ENCODE measurements around the gene DNAJB12. TPM values are rescaled to one million over a fixed set of nuclear protein-coding genes. Genes with fewer than 3 reads are reported as not detected.

The DNAJB12 gene
- total and polyA plus RNA-seq, 12 donors = 36.3 to 67.0 (median 47.8) TPM

DNA sequence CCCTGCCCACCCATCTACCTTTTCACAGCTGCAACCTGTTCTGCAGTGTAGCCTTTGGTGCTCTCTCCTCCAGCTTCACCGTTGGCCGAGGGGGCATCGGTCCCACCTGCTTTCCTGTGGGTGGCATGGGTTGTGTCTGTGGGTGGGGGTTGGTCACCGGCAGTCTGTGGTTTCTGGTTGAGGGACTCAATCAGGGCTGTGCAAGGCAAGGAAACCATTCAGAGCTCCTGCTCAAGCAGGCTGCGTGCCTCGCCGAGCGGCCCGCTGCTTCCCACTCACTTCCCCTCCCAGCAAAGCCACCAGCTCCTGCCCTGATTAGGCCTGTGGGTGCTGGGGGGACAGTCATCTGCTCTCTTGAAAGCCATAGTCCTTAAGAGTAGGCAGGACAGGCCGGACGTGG lies 9.8 kb downstream of the DNAJB12 start:
- TF ChIP-seq CTCF (IDR thresholded peaks at IDR 0.05) (no peak), POLR2A (IDR thresholded peaks at IDR 0.05) (no peak)
- H3K36me3 ChIP-seq (replicated peaks in 1 of 2) = peaks cover 0 to 58% of the 10 kb centered on the region in 2 donors
- intact Hi-C loops (cut with DNase I) = loop anchor here (5.0 to 10.0 kb wide), 2 partner anchors 210 to 293 kb away; no protein-coding TSS in a partner anchor
- H3K27me3 ChIP-seq = no peaks in the 10 kb centered on the region
- no peaks in the 10 kb centered on the region for H3K9me3 ChIP-seq (replicated peaks in 1 of 3)
- H3K4me3 ChIP-seq = no peak overlapping the region
- 78 to 82% (median 80%) methylated on average over 7 to 11 of the region's 11 CpGs for WGBS, 4 donors
- DNase-seq = peak in 1 of 7 donors; percentile 16
- H3K4me1 ChIP-seq (replicated peaks in 1 of 2) = peaks cover 0 to 13% of the 10 kb centered on the region in 2 donors
- H3K27ac ChIP-seq = peak overlapping the region in 1 of 5 donors; percentile 34

DNA sequence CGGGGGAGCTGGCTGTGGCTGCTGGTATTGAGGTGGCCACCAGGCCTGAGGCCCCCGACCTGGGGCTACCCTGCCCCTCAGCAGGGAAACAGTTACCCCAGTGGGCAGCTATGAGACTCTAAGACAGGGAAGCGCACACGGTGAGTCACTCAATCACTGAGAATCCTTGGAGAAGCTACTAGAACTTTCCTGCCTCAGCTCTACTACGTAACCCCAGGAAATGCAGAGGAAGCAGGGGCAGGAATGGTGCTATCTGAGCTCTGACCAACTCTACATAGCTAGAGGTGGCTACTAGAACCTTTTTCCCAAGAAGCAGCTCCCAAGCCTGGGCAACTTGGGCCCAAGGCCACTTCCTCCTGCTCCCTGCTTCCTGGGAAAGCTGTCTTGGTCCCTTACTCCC lies 11.8 kb downstream of the DNAJB12 start:
- Histone ChIP-seq H3K9me3 (replicated peaks in 1 of 3) (no peaks in the 10 kb centered on the region), H3K4me1 (replicated peaks in 1 of 2) (peaks cover 0 to 17% of the 10 kb centered on the region in 2 donors), H3K27ac (peak overlapping the region in 2 of 5 donors; percentile 3 to 22), H3K36me3 (replicated peaks in 1 of 2) (peaks cover 0 to 64% of the 10 kb centered on the region in 2 donors), H3K4me3 (no peak overlapping the region), H3K27me3 (no peaks in the 10 kb centered on the region)
- intact Hi-C loops (cut with DNase I) = loop anchor here (5.0 to 10.0 kb wide), 2 partner anchors 208 to 291 kb away; no protein-coding TSS in a partner anchor
- WGBS, 4 donors = 77 to 92% (median 90%) methylated on average over 4 to 5 of the region's 5 CpGs
- no peak for TF ChIP-seq CTCF (IDR thresholded peaks at IDR 0.05)
- TF ChIP-seq POLR2A (IDR thresholded peaks at IDR 0.05) = no peak
- DNase-seq = no peak

DNA sequence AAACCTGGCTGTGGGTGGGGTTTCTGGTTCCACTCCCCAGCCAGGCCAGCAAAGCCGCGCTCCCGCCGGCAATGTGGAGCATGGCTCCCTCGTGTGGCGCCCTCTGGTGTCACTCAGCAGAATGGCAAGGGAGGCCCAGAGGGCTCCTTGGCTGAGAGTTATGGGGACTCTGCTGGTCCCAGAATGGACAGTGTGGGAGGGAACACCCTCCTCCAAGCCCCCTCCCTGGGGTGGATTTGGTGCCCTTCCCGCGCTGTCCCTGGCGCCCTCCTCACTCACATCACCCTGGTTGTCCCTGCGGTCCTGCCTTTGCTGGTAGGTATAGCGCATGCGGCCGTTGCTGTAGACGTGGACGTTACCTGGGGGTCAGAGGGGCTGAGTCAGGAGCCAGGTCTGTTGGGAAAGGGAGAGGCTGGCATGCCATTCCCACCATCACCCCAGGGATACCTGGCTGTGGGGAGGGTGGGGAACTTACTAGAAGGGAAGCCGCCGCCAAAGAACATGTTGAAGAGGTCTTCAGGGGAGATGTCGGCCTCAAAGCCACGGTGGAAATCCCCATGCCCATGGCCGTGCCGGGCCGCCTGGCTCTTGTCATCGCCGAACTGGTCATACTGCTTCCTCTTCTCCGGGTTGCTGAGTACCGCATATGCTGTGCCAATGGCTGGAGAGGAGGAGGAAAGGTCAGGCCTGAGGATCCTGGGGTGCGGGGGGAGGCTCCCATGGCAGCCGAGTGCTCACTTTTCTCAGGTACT lies 14.0 kb downstream of the DNAJB12 start:
- peaks cover 15 to 35% of the 10 kb centered on the region in 2 donors for H3K4me1 ChIP-seq (replicated peaks in 1 of 2)
- peak; percentile 62 to 83 (median 80) for DNase-seq

More for the DNA sequence above, 14.0 kb downstream of the DNAJB12 start:
- H3K36me3 ChIP-seq (replicated peaks in 1 of 2) = peaks cover 0 to 69% of the 10 kb centered on the region in 2 donors
- WGBS, 4 donors = 54 to 71% (median 63%) methylated on average over 18 to 28 of the region's 28 CpGs
- H3K27me3 ChIP-seq = no peaks in the 10 kb centered on the region
- no peak overlapping the region for H3K4me3 ChIP-seq
- H3K9me3 ChIP-seq (replicated peaks in 1 of 3) = no peaks in the 10 kb centered on the region
- TF ChIP-seq CTCF (IDR thresholded peaks at IDR 0.05) = peak; percentile 78 to 95 (median 90)
- no peak for TF ChIP-seq POLR2A (IDR thresholded peaks at IDR 0.05)
- H3K27ac ChIP-seq = peak overlapping the region; percentile 0 to 64 (median 51)
- intact Hi-C loops (cut with DNase I) = loop anchor here (5.0 to 10.0 kb wide), 2 partner anchors 206 to 288 kb away; no protein-coding TSS in a partner anchor

Measured in adrenal gland (tissue), 12 donors.